ENCODE results near the gene NHLRC4. TPM values are rescaled to one million over a fixed set of nuclear protein-coding genes. Genes with fewer than 3 reads are reported as not detected.

NHLRC4 gene
- polyA plus RNA-seq, 3 donors from 2014 or later, result 0.42 to 0.61 TPM; not detected in 1

- no peak overlapping the region for H3K4me3 Mint-ChIP-seq
- H3K27me3 Mint-ChIP-seq (ENCODE audit: low read depth in 3 of 3), result no peaks in the 10 kb centered on the region
- H3K4me1 Mint-ChIP-seq, result peaks cover 5% of the 10 kb centered on the region in 2 donors
- H3K9me3 Mint-ChIP-seq, result no peaks in the 10 kb centered on the region
- DNase-seq, result no peak
- H3K36me3 Mint-ChIP-seq, result no peaks in the 10 kb centered on the region
- H3K27ac Mint-ChIP-seq, result no peak overlapping the region
Observed at GRCh38 chr16:615122-615521, 48.3 kb downstream of the NHLRC4 start.

GRCh38 chr16:616733-617586 is 50.2 kb downstream of the NHLRC4 start:
- no peaks in the 10 kb centered on the region for H3K36me3 Mint-ChIP-seq
- no peak overlapping the region for H3K4me3 Mint-ChIP-seq

GRCh38 chr16:617855-618254 is 51.0 kb downstream of the NHLRC4 start:
- Mint-ChIP-seq H3K4me3 (no peak overlapping the region), H3K27ac (no peak overlapping the region)

More at GRCh38 chr16:616733-617586, 50.2 kb downstream of the NHLRC4 start:
- DNase-seq, result no peak
- no peaks in the 10 kb centered on the region for H3K4me1 Mint-ChIP-seq
- H3K27ac Mint-ChIP-seq, result no peak overlapping the region
- H3K9me3 Mint-ChIP-seq, result no peaks in the 10 kb centered on the region
- H3K27me3 Mint-ChIP-seq (ENCODE audit: low read depth in 3 of 3), result peaks cover 0 to 2% (median 0%) of the 10 kb centered on the region in 3 donors

More at GRCh38 chr16:617855-618254, 51.0 kb downstream of the NHLRC4 start:
- peaks cover 0 to 2% (median 0%) of the 10 kb centered on the region in 3 donors for H3K27me3 Mint-ChIP-seq (ENCODE audit: low read depth in 3 of 3)
- H3K36me3 Mint-ChIP-seq, result no peaks in the 10 kb centered on the region
- no peaks in the 10 kb centered on the region for H3K9me3 Mint-ChIP-seq
- H3K4me1 Mint-ChIP-seq, result no peaks in the 10 kb centered on the region
- no peak for DNase-seq

Other genes with a start within 250 kb of the NHLRC4 start
- 10 to 100 TPM in 1 of 3 donors, 1 to 10 TPM in 2; 1.9 to 12.5 (median 5.2) TPM for gene AXIN1, start 214.3 kb upstream of the NHLRC4 start, polyA plus RNA-seq
- 100 to 1,000 TPM in 2 of 3 donors, 10 to 100 TPM in 1; 98.6 to 139 (median 106) TPM for gene MRPL28, start 196.5 kb upstream of the NHLRC4 start, polyA plus RNA-seq
- gene PGAP6, start 185.0 kb upstream of the NHLRC4 start, polyA plus RNA-seq, result 10 to 100 TPM; 16.0 to 35.9 (median 23.7) TPM
- 10 to 100 TPM; 30.4 to 53.7 (median 36.5) TPM for gene NME4, start 169.8 kb upstream of the NHLRC4 start, polyA plus RNA-seq
- 10 to 100 TPM in 1 of 3 donors, 1 to 10 TPM in 2; 3.6 to 12.9 (median 5.4) TPM for gene DECR2, start 165.1 kb upstream of the NHLRC4 start, polyA plus RNA-seq
- 1 to 10 TPM in 2 of 3 donors, under 1 TPM in 1; 0.04 to 3.7 (median 1.8) TPM for gene RAB11FIP3, start 141.4 kb upstream of the NHLRC4 start, polyA plus RNA-seq
- gene CAPN15, start 39.3 kb upstream of the NHLRC4 start, polyA plus RNA-seq, result 10 to 100 TPM in 2 of 3 donors, 1 to 10 TPM in 1; 9.2 to 30.7 (median 10.1) TPM
- gene PRR35, start 6.6 kb upstream of the NHLRC4 start, polyA plus RNA-seq, result not detected
- gene PIGQ, start 3.0 kb downstream of the NHLRC4 start, polyA plus RNA-seq, result 10 to 100 TPM; 10.5 to 17.7 (median 12.6) TPM
- 10 to 100 TPM in 1 of 3 donors, 1 to 10 TPM in 2; 4.6 to 17.5 (median 5.8) TPM for gene RAB40C, start 23.1 kb downstream of the NHLRC4 start, polyA plus RNA-seq
- gene WFIKKN1, start 64.0 kb downstream of the NHLRC4 start, polyA plus RNA-seq, result under 1 TPM in 2 of 3 donors, not detected in 1; 0.17 to 0.19 TPM
- gene METTL26, start 69.3 kb downstream of the NHLRC4 start, polyA plus RNA-seq, result 100 to 1,000 TPM in 1 of 3 donors, 10 to 100 TPM in 2; 89.3 to 128 (median 93.9) TPM
- 10 to 100 TPM; 16.8 to 36.3 (median 22.8) TPM for gene MCRIP2, start 74.8 kb downstream of the NHLRC4 start, polyA plus RNA-seq
- gene WDR90, start 82.4 kb downstream of the NHLRC4 start, polyA plus RNA-seq, result 1 to 10 TPM in 2 of 3 donors, not detected in 1; 1.2 to 2.4 TPM
- gene RHOT2, start 101.1 kb downstream of the NHLRC4 start, polyA plus RNA-seq, result 10 to 100 TPM; 36.8 to 53.3 (median 43.0) TPM
- gene RHBDL1, start 108.7 kb downstream of the NHLRC4 start, polyA plus RNA-seq, result not detected
- gene STUB1, start 113.4 kb downstream of the NHLRC4 start, polyA plus RNA-seq, result 100 to 1,000 TPM; 183 to 225 (median 194) TPM
- 10 to 100 TPM; 38.3 to 63.5 (median 47.4) TPM for gene JMJD8, start 117.3 kb downstream of the NHLRC4 start, polyA plus RNA-seq
- gene WDR24, start 123.4 kb downstream of the NHLRC4 start, polyA plus RNA-seq, result 10 to 100 TPM in 1 of 3 donors, 1 to 10 TPM in 2; 4.9 to 15.1 (median 5.2) TPM
- under 1 TPM in 1 of 3 donors, not detected in 2; 0.20 TPM for gene FBXL16, start 138.8 kb downstream of the NHLRC4 start, polyA plus RNA-seq
- 10 to 100 TPM; 29.6 to 61.7 (median 45.4) TPM for gene METRN, start 148.1 kb downstream of the NHLRC4 start, polyA plus RNA-seq
- 100 to 1,000 TPM in 1 of 3 donors, 10 to 100 TPM in 2; 71.7 to 110 (median 94.1) TPM for gene ANTKMT, start 154.1 kb downstream of the NHLRC4 start, polyA plus RNA-seq
- gene CCDC78, start 159.4 kb downstream of the NHLRC4 start, polyA plus RNA-seq, result 1 to 10 TPM in 2 of 3 donors, under 1 TPM in 1; 0.34 to 1.7 (median 1.4) TPM
- gene HAGHL, start 160.1 kb downstream of the NHLRC4 start, polyA plus RNA-seq, result 10 to 100 TPM in 1 of 3 donors, 1 to 10 TPM in 2; 6.4 to 12.0 (median 9.1) TPM
- 10 to 100 TPM in 2 of 3 donors, 1 to 10 TPM in 1; 4.6 to 25.5 (median 17.5) TPM for gene CIAO3, start 174.0 kb downstream of the NHLRC4 start, polyA plus RNA-seq
- gene MSLN, start 193.7 kb downstream of the NHLRC4 start, polyA plus RNA-seq, result not detected
- 10 to 100 TPM; 23.9 to 49.9 (median 27.7) TPM for gene RPUSD1, start 221.4 kb downstream of the NHLRC4 start, polyA plus RNA-seq
- gene CHTF18, start 221.6 kb downstream of the NHLRC4 start, polyA plus RNA-seq, result 1 to 10 TPM in 2 of 3 donors, not detected in 1; 6.3 to 9.2 TPM
- not detected for gene GNG13, start 233.7 kb downstream of the NHLRC4 start, polyA plus RNA-seq

All from immature natural killer cell (primary cell).